Measurements from ENCODE around the gene TAF1A.
"Not testable (repeated sequence)": the region's sequence is repeated elsewhere in the genome, so short reads cannot be mapped to it uniquely, and the experiment has no call there.

Gene TAF1A

GRCh38 chr1:222589462-222590302 is at the start of gene TAF1A:
TAF1A (minus strand) TSS chr1:222589933.
- DNase-seq = peak; percentile 94

- peak; percentile 90 for DNase-seq
These were observed 44.7 kb upstream of the TAF1A start for GRCh38 chr1:222634180-222635013.

- DNase-seq = no peak
These were observed 43.0 kb upstream of the TAF1A start for GRCh38 chr1:222632749-222633148.

- DNase-seq = no peak
These were observed 42.0 kb upstream of the TAF1A start for GRCh38 chr1:222631611-222632208.

- no peak for DNase-seq
These were observed 40.3 kb upstream of the TAF1A start for GRCh38 chr1:222629921-222630535.

GRCh38 chr1:222627232-222627631 is 37.5 kb upstream of the TAF1A start:
- DNase-seq = no peak

GRCh38 chr1:222624214-222624613 is 34.5 kb upstream of the TAF1A start:
- no peak for DNase-seq

GRCh38 chr1:222623458-222623857 is 33.7 kb upstream of the TAF1A start:
- DNase-seq = no peak

GRCh38 chr1:222622765-222623164 is 33.0 kb upstream of the TAF1A start:
- DNase-seq = no peak

- no peak for DNase-seq
These were observed 30.8 kb upstream of the TAF1A start for GRCh38 chr1:222620566-222620965.

- peak; percentile 60 for DNase-seq
These were observed 29.3 kb upstream of the TAF1A start for GRCh38 chr1:222618880-222619596.

GRCh38 chr1:222618001-222618879 is 28.5 kb upstream of the TAF1A start, which contains the start of gene MIA3:
MIA3 (plus strand) TSS chr1:222618097; CDS start chr1:222618111, 14 bp downstream.
- peak; percentile 35 for DNase-seq

GRCh38 chr1:222617367-222617951 is 27.7 kb upstream of the TAF1A start:
- DNase-seq = peak; percentile 96

- no peak for DNase-seq
These were observed 26.8 kb upstream of the TAF1A start for GRCh38 chr1:222616525-222616924.

- no peak for DNase-seq
These were observed 23.9 kb upstream of the TAF1A start for GRCh38 chr1:222613627-222614026.

GRCh38 chr1:222610728-222611127 is 21.0 kb upstream of the TAF1A start:
- DNase-seq = no peak

GRCh38 chr1:222609111-222609510 is 19.4 kb upstream of the TAF1A start:
- not testable (repeated sequence) for DNase-seq

GRCh38 chr1:222606757-222607156 is 17.0 kb upstream of the TAF1A start:
- DNase-seq = no peak

GRCh38 chr1:222601257-222601656 is 11.5 kb upstream of the TAF1A start:
- DNase-seq = no peak

GRCh38 chr1:222600281-222600680 is 10.5 kb upstream of the TAF1A start:
- DNase-seq = no peak

GRCh38 chr1:222596696-222597095 is 7.0 kb upstream of the TAF1A start:
- DNase-seq = no peak

Measured in hematopoietic multipotent progenitor cell treated with erythropoietin and hydrocortisone succinate and interleukin-3 and kit ligand, for 6 days (in vitro differentiated cells).